Liver (tissue), 9 donors: ENCODE data around the gene KHNYN. TPM values are rescaled to one million over a fixed set of nuclear protein-coding genes. Genes with fewer than 3 reads are reported as not detected.

Experiments used
- DNase-seq: peaks from one replicate; pipeline ENCODE4 v3.0.0-alpha.2; 2017; ENCODE audit warnings: low spot score
- H3K27ac ChIP-seq, 2 donors: one replicate each; pipeline ENCODE4 v1.7.0; 2013; ENCODE audit warnings: inconsistent platforms in 2 of 2, low read length in 2 of 2, control low read depth in 1 of 2, low read depth in 1 of 2, mild to moderate bottlenecking in 1 of 2
- H3K27me3 ChIP-seq, 4 donors: one replicate each; pipeline versions ENCODE4 v1.6.1 to v1.7.0; 2013; ENCODE audit warnings: low read length in 3 of 4, inconsistent platforms in 1 of 4, mild to moderate bottlenecking in 1 of 4, moderate library complexity in 1 of 4; ENCODE audit not compliant: control insufficient read depth in 4 of 4, insufficient read depth in 4 of 4
- H3K36me3 ChIP-seq, 4 donors: one replicate each; pipeline versions ENCODE4 v1.6.1 to v1.7.0; 2013; ENCODE audit warnings: low read length in 3 of 4, mild to moderate bottlenecking in 3 of 4, low read depth in 1 of 4, moderate library complexity in 1 of 4; ENCODE audit not compliant: control insufficient read depth in 4 of 4, insufficient read depth in 3 of 4
- H3K4me1 ChIP-seq, 4 donors: one replicate each; pipeline versions ENCODE4 v1.6.1 to v1.7.0; 2013; ENCODE audit warnings: low read length in 3 of 4, mild to moderate bottlenecking in 3 of 4, moderate library complexity in 1 of 4; ENCODE audit not compliant: control insufficient read depth in 4 of 4, insufficient read depth in 4 of 4
- H3K4me3 ChIP-seq, 3 donors: one replicate each; pipeline versions ENCODE4 v1.6.1 to v1.7.0; 2013; ENCODE audit warnings: low read length in 3 of 3, control low read depth in 1 of 3, low read depth in 1 of 3, mild to moderate bottlenecking in 1 of 3
- H3K9ac ChIP-seq, 2 donors: one replicate each; pipeline ENCODE4 v1.7.0; 2013; ENCODE audit warnings: low read length in 2 of 2, mild to moderate bottlenecking in 2 of 2, moderate library complexity in 2 of 2, control low read depth in 1 of 2, low read depth in 1 of 2
- H3K9me3 ChIP-seq, 4 donors: one replicate each; pipeline versions ENCODE4 v1.6.1 to v1.7.0; 2013; ENCODE audit warnings: low read length in 3 of 4; ENCODE audit not compliant: control insufficient read depth in 4 of 4
- EGR1 ChIP-seq, 2 donors: IDR thresholded peaks; 2 replicates each; pipeline ENCODE4 v1.6.1; 2016 to 2018; ENCODE audit warnings: antibody characterized with exemption in 2 of 2, low read depth in 2 of 2
- FOXA1 ChIP-seq: IDR thresholded peaks from 2 replicates; pipeline ENCODE4 v1.6.1; 2016; ENCODE audit warnings: antibody characterized with exemption
- GABPA ChIP-seq, 2 donors: IDR thresholded peaks in 1 of 2; conservative IDR thresholded peaks in 1 of 2; 2 replicates each; pipeline ENCODE4 v1.6.1; 2016; ENCODE audit warnings: antibody characterized with exemption in 2 of 2, mild to moderate bottlenecking in 1 of 2, moderate library complexity in 1 of 2
- HNF4A ChIP-seq, 2 donors: conservative IDR thresholded peaks; 2 replicates each; pipeline ENCODE4 v1.6.1; 2016; ENCODE audit warnings: antibody characterized with exemption in 2 of 2, mild to moderate bottlenecking in 2 of 2
- HNF4G ChIP-seq: IDR thresholded peaks from 2 replicates; pipeline ENCODE4 v1.6.1; 2016; ENCODE audit warnings: antibody characterized with exemption
- NR2F2 ChIP-seq: IDR thresholded peaks from 2 replicates; pipeline ENCODE4 v1.6.1; 2016; ENCODE audit warnings: antibody characterized with exemption
- RAD21 ChIP-seq, 2 donors: IDR thresholded peaks; 2 replicates each; pipeline ENCODE4 v1.6.1; 2016; ENCODE audit warnings: antibody characterized with exemption in 2 of 2, mild to moderate bottlenecking in 2 of 2
- RXRA ChIP-seq, 2 donors: IDR thresholded peaks; 2 replicates each; pipeline ENCODE4 v1.6.1; 2017 to 2018; ENCODE audit warnings: antibody characterized with exemption in 2 of 2, mild to moderate bottlenecking in 1 of 2
- SP1 ChIP-seq: IDR thresholded peaks from 2 replicates; pipeline ENCODE4 v1.6.1; 2018; ENCODE audit warnings: antibody characterized with exemption, mild to moderate bottlenecking
- WGBS: extraction: QIAGEN DNeasy Blood & Tissue Kit; methylation state at CpG from one replicate; pipeline ENCODE4 v1.1.7; 2013; 5-methylcytosine and 5-hydroxymethylcytosine counted together
- polyA plus RNA-seq, 2 donors: library from polyadenylated mRNA; stranded (reverse) in 1 of 2; unstranded in 1 of 2; fragments of 200-250 nt in 1 of 2; fragments of >200 nt in 1 of 2; fragmentation: Nextera tagmentation in 1 of 2; extraction: Ambion mirVana in 1 of 2; gene quantifications; one replicate each; pipeline versions ENCODE4 v1.2.1 to v1.2.3, GENCODE V29; 2013 to 2015
- total RNA-seq, 2 donors: library from RNA; depleted of rRNA; stranded (reverse); fragments of >200 nt; gene quantifications; one replicate each; pipeline ENCODE4 v1.2.3, GENCODE V29; 2014
- TF ChIP-seq, protein P1 (sequence below): fragments of 150-350 bp; IDR thresholded peaks from 2 replicates; pipeline ENCODE4 v1.5.1; 2017; ENCODE audit warnings: improper control_type of control experiment, low read depth, low read length; ENCODE audit not compliant: missing input control
- TF ChIP-seq, protein P2 (sequence below): IDR thresholded peaks from 2 replicates; pipeline ENCODE4 v1.6.1; 2016; ENCODE audit warnings: antibody characterized with exemption, mild to moderate bottlenecking
- donor health status: healthy.
- donor health status: healthy.
- donor health status: healthy.
- donor health status: healthy.
- donor health status: healthy.

KHNYN gene
- total and polyA plus RNA-seq, 4 donors: 3.0 to 40.3 (median 24.6) TPM

DNA sequence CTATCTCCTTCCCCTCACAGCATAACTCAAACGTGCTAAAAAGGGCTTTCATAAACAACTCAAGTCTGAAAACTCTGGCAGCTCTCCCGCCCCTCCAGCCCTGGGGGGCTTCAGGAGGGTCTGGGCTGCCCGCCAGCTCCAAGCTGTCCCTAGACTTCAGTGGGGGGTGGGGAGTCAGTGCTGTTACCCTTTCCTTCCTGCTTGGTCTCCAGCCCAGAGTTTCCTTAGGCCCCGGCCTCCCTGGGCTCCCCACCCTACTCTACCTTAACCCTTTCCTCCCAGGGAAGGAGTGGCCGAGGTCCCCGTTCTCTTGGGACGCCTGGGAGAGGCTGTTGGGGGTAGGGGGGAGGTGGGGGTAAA is 31.5 kb upstream of the KHNYN start:
- Histone ChIP-seq H3K36me3 (no peaks in the 10 kb centered on the region), H3K9me3 (no peaks in the 10 kb centered on the region), H3K9ac (no peak overlapping the region), H3K4me3 (peak overlapping the region in 1 of 3 donors; percentile 58), H3K27ac (no peak overlapping the region), H3K4me1 (peaks cover 3 to 35% (median 25%) of the 10 kb centered on the region in 4 donors), H3K27me3 (no peaks in the 10 kb centered on the region)
- WGBS: 61% methylated on average over 7 of the region's 7 CpGs
- no peak for DNase-seq
- TF ChIP-seq RXRA (IDR thresholded peaks at IDR 0.05) (no peak), NR2F2 (no peak), RAD21 (IDR thresholded peaks at IDR 0.05) (no peak), FOXA1 (no peak), GABPA (IDR thresholded peaks at IDR 0.05 in 1 of 2, conservative IDR thresholded peaks at IDR 0.05 in 1 of 2) (no peak), HNF4G (no peak)
- TF ChIP-seq, protein P1, sequence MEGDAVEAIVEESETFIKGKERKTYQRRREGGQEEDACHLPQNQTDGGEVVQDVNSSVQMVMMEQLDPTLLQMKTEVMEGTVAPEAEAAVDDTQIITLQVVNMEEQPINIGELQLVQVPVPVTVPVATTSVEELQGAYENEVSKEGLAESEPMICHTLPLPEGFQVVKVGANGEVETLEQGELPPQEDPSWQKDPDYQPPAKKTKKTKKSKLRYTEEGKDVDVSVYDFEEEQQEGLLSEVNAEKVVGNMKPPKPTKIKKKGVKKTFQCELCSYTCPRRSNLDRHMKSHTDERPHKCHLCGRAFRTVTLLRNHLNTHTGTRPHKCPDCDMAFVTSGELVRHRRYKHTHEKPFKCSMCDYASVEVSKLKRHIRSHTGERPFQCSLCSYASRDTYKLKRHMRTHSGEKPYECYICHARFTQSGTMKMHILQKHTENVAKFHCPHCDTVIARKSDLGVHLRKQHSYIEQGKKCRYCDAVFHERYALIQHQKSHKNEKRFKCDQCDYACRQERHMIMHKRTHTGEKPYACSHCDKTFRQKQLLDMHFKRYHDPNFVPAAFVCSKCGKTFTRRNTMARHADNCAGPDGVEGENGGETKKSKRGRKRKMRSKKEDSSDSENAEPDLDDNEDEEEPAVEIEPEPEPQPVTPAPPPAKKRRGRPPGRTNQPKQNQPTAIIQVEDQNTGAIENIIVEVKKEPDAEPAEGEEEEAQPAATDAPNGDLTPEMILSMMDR: no peak

DNA sequence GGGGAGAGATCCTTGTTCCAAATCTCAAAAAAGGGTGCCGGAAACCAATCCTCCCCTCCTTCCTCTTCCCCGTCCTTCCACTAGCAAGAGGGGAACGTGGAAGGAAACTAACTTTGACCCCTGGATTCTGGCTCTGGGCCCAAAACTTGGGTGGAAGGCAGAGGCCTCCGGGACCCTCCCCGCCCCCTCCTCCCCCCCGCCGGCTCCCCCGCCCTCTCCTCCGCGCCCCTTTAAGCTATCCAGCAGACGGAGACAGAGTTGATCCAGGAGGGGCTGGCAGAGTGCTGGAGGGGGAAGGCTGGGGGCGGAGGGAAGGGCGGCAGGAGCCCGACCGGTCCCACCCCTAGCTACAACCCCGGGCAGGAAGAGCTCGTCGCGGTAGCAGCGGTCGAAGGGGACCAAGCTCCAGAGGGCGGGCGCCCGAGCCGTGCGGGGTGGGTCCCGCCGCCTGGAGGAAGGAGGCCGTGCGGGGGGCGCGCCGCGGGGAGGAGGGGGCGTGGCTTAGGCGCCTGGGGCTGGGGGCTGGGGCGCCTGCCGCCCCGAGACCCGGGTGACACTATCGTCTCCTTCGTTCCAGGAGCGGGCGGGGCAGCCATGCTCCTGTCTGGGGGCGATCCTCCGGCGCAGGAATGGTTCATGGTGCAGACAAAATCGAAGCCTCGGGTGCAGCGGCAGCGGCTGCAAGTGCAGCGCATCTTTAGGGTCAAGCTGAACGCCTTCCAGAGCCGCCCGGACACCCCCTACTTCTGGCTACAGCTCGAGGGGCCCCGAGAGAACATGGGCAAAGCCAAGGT is 30.9 kb upstream of the KHNYN start, which contains the start of gene NYNRIN:
TSS of gene NYNRIN (plus strand) at position 351 of the 794 bp plus-strand sequence. CDS start at position 595, 244 bp downstream.
- no peaks in the 10 kb centered on the region for H3K9me3 ChIP-seq
- no peak for TF ChIP-seq EGR1 (IDR thresholded peaks at IDR 0.05; ENCODE audit: low read depth in 2 of 2)
- TF ChIP-seq HNF4A (conservative IDR thresholded peaks at IDR 0.05): no peak
- no peak for TF ChIP-seq HNF4G
- TF ChIP-seq RAD21 (IDR thresholded peaks at IDR 0.05): no peak
- TF ChIP-seq SP1: no peak
- TF ChIP-seq, protein P2, sequence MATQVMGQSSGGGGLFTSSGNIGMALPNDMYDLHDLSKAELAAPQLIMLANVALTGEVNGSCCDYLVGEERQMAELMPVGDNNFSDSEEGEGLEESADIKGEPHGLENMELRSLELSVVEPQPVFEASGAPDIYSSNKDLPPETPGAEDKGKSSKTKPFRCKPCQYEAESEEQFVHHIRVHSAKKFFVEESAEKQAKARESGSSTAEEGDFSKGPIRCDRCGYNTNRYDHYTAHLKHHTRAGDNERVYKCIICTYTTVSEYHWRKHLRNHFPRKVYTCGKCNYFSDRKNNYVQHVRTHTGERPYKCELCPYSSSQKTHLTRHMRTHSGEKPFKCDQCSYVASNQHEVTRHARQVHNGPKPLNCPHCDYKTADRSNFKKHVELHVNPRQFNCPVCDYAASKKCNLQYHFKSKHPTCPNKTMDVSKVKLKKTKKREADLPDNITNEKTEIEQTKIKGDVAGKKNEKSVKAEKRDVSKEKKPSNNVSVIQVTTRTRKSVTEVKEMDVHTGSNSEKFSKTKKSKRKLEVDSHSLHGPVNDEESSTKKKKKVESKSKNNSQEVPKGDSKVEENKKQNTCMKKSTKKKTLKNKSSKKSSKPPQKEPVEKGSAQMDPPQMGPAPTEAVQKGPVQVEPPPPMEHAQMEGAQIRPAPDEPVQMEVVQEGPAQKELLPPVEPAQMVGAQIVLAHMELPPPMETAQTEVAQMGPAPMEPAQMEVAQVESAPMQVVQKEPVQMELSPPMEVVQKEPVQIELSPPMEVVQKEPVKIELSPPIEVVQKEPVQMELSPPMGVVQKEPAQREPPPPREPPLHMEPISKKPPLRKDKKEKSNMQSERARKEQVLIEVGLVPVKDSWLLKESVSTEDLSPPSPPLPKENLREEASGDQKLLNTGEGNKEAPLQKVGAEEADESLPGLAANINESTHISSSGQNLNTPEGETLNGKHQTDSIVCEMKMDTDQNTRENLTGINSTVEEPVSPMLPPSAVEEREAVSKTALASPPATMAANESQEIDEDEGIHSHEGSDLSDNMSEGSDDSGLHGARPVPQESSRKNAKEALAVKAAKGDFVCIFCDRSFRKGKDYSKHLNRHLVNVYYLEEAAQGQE: no peak
- TF ChIP-seq, protein P1: no peak
- peaks cover 3 to 39% (median 28%) of the 10 kb centered on the region in 4 donors for H3K4me1 ChIP-seq
- H3K4me3 ChIP-seq: peak within 1 kb of the TSS; percentile 50 to 58 (median 53)
- DNase-seq: peak; percentile 59
- H3K9ac ChIP-seq: peak within 1 kb of the TSS; percentile 3 to 10
- whole genome bisulfite sequencing: 5% methylated on average over 57 of the region's 57 CpGs
- H3K27ac ChIP-seq: peak within 1 kb of the TSS; percentile 36 to 45
- H3K36me3 ChIP-seq: no peaks in the 10 kb centered on the region
- H3K27me3 ChIP-seq: no peaks in the 10 kb centered on the region
